GM12801 (cell line): ENCODE results near the gene GPR135.

Experiments used
- CTCF ChIP-seq: IDR thresholded peaks from one replicate; pipeline ENCODE4 v1.5.1; 2011; ENCODE audit warnings: control low read depth; ENCODE audit not compliant: insufficient read length; ENCODE audit errors: extremely low read depth

GPR135 gene

GRCh38 chr14:59451849-59452248 lies 13.3 kb downstream of the GPR135 start:
- TF ChIP-seq CTCF: no peak

- no peak for TF ChIP-seq CTCF
These were observed 14.5 kb downstream of the GPR135 start for GRCh38 chr14:59450716-59451115.

- no peak for TF ChIP-seq CTCF
These were observed 25.8 kb downstream of the GPR135 start for GRCh38 chr14:59439256-59439965.

GRCh38 chr14:59438195-59438647 lies 27.0 kb downstream of the GPR135 start:
- no peak for TF ChIP-seq CTCF

- no peak for TF ChIP-seq CTCF
These were observed 29.2 kb downstream of the GPR135 start for GRCh38 chr14:59435987-59436386.

GRCh38 chr14:59435101-59435500 lies 30.1 kb downstream of the GPR135 start:
- no peak for TF ChIP-seq CTCF

GRCh38 chr14:59429790-59430189 lies 35.4 kb downstream of the GPR135 start:
- TF ChIP-seq CTCF: no peak
